Trophoblast cell (in vitro differentiated cells and primary cell): ENCODE results near the gene SLC7A8.

Experiments
- DNase-seq, 2 donors: peaks; one replicate each; pipeline ENCODE4 v3.0.0-alpha.2; 2016
- H2AFZ ChIP-seq: 2 replicates; pipeline ENCODE4 v1.6.1; 2013; ENCODE audit warnings: low read length, moderate library complexity, mild to moderate bottlenecking; ENCODE audit not compliant: insufficient read depth, poor library complexity
- H2AK5ac ChIP-seq: 2 replicates; pipeline ENCODE4 v1.6.1; 2013; ENCODE audit warnings: mild to moderate bottlenecking, low read length
- H2BK120ac ChIP-seq: 2 replicates; pipeline ENCODE4 v1.6.1; 2013; ENCODE audit warnings: low read length, mild to moderate bottlenecking, moderate library complexity; ENCODE audit not compliant: insufficient read depth, poor library complexity
- H2BK12ac ChIP-seq: 2 replicates; pipeline ENCODE4 v1.6.1; 2013; ENCODE audit warnings: mild to moderate bottlenecking, low read length, moderate library complexity
- H2BK5ac ChIP-seq: 2 replicates; pipeline ENCODE4 v1.6.1; 2013; ENCODE audit warnings: low read length, low read depth, moderate library complexity, mild to moderate bottlenecking; ENCODE audit not compliant: poor library complexity
- H3K14ac ChIP-seq: 2 replicates; pipeline ENCODE4 v1.6.1; 2013; ENCODE audit warnings: mild to moderate bottlenecking, low read length
- H3K18ac ChIP-seq: 2 replicates; pipeline ENCODE4 v1.6.1; 2013; ENCODE audit warnings: mild to moderate bottlenecking, low read length
- H3K23ac ChIP-seq: 2 replicates; pipeline ENCODE4 v1.6.1; 2013; ENCODE audit warnings: low read length
- H3K27ac ChIP-seq: 2 replicates; pipeline ENCODE4 v1.5.1; 2013; ENCODE audit warnings: low read depth, mild to moderate bottlenecking, inconsistent platforms, low read length, moderate library complexity
- H3K27me3 ChIP-seq: 2 replicates; pipeline ENCODE4 v1.6.1; 2013; ENCODE audit warnings: inconsistent platforms, mild to moderate bottlenecking, low read length, moderate library complexity; ENCODE audit not compliant: insufficient read depth
- H3K36me3 ChIP-seq, 2 experiments: 1 replicate in 1 of 2; 2 replicates in 1 of 2; pipeline ENCODE4 v1.6.1; 2013; ENCODE audit warnings: low read length in 2 of 2, mild to moderate bottlenecking in 2 of 2, moderate library complexity in 1 of 2; ENCODE audit not compliant: insufficient read depth in 2 of 2, control insufficient read depth in 1 of 2
- H3K4ac ChIP-seq: 2 replicates; pipeline ENCODE4 v1.6.1; 2013; ENCODE audit warnings: low read depth, mild to moderate bottlenecking, low read length, moderate library complexity
- H3K4me1 ChIP-seq, 2 experiments: 1 replicate in 1 of 2; 2 replicates in 1 of 2; pipeline ENCODE4 v1.6.1; 2013; ENCODE audit warnings: low read length in 2 of 2, mild to moderate bottlenecking in 2 of 2, moderate library complexity in 1 of 2; ENCODE audit not compliant: insufficient read depth in 2 of 2, control insufficient read depth in 1 of 2
- H3K4me2 ChIP-seq: 2 replicates; pipeline ENCODE4 v1.6.1; 2013; ENCODE audit warnings: inconsistent platforms, mild to moderate bottlenecking, low read length, moderate library complexity
- H3K4me3 ChIP-seq: 2 replicates; pipeline ENCODE4 v1.5.1; 2013; ENCODE audit warnings: mild to moderate bottlenecking, low read depth, low read length, inconsistent platforms
- H3K79me1 ChIP-seq: one replicate; pipeline ENCODE4 v1.6.1; 2013; ENCODE audit warnings: low read length
- H3K79me2 ChIP-seq: 2 replicates; pipeline ENCODE4 v1.6.1; 2013; ENCODE audit warnings: low read length, mild to moderate bottlenecking; ENCODE audit not compliant: control insufficient read depth, insufficient read depth, poor library complexity
- H3K9ac ChIP-seq: 2 replicates; pipeline ENCODE4 v1.6.1; 2013; ENCODE audit warnings: mild to moderate bottlenecking, low read length
- H3K9me3 ChIP-seq: 2 replicates; pipeline ENCODE4 v1.6.1; 2013; ENCODE audit warnings: low read depth, mild to moderate bottlenecking, control low read depth, inconsistent platforms, low read length; ENCODE audit not compliant: insufficient read depth
- H4K12ac ChIP-seq: 2 replicates; pipeline ENCODE4 v1.6.1; 2013; ENCODE audit warnings: low read depth, mild to moderate bottlenecking, low read length, moderate library complexity
- H4K8ac ChIP-seq: 2 replicates; pipeline ENCODE4 v1.6.1; 2013; ENCODE audit warnings: low read depth, mild to moderate bottlenecking, low read length, moderate library complexity
- H4K91ac ChIP-seq: one replicate; pipeline ENCODE4 v1.6.1; 2013; ENCODE audit warnings: low read depth, mild to moderate bottlenecking, low read length, moderate library complexity
- WGBS: extraction: QIAGEN DNeasy Blood & Tissue Kit; methylation state at CpG from one replicate; pipeline ENCODE4 v1.1.7; 2013; ENCODE audit warnings: missing lambda C conversion rate; ENCODE audit not compliant: insufficient read length, insufficient coverage; ENCODE audit errors: extremely low coverage; 5-methylcytosine and 5-hydroxymethylcytosine counted together

The SLC7A8 gene

GRCh38 chr14:23114120-23114458 is 69.4 kb downstream of the SLC7A8 start:
- H2AFZ ChIP-seq = no peak overlapping the region
- H3K27me3 ChIP-seq = no peaks in the 10 kb centered on the region
- no peak overlapping the region for H3K14ac ChIP-seq
- H2BK120ac ChIP-seq = no peak overlapping the region
- no peak overlapping the region for H3K4me2 ChIP-seq
- DNase-seq = no peak
- no peaks in the 10 kb centered on the region for H3K79me2 ChIP-seq
- no peak overlapping the region for H2BK5ac ChIP-seq
- no peak overlapping the region for H3K27ac ChIP-seq
- H4K91ac ChIP-seq = no peak overlapping the region
- WGBS = no CpG with 5 or more reads among the region's 5 CpGs
- no peaks in the 10 kb centered on the region for H3K79me1 ChIP-seq
- H3K4me3 ChIP-seq = no peak overlapping the region
- no peak overlapping the region for H2AK5ac ChIP-seq
- no peak overlapping the region for H4K12ac ChIP-seq
- peaks cover 1% of the 10 kb centered on the region for H3K9me3 ChIP-seq
- H3K4ac ChIP-seq = no peak overlapping the region
- no peak overlapping the region for H4K8ac ChIP-seq
- no peak overlapping the region for H3K9ac ChIP-seq
- no peak overlapping the region for H3K18ac ChIP-seq
- no peaks in the 10 kb centered on the region for H3K36me3 ChIP-seq
- H2BK12ac ChIP-seq = no peak overlapping the region
- H3K4me1 ChIP-seq = peaks cover 3 to 8% of the 10 kb centered on the region in 2 experiments
- H3K23ac ChIP-seq = no peak overlapping the region

- no peak for DNase-seq
- no peak overlapping the region for H3K4ac ChIP-seq
- H3K27ac ChIP-seq = no peak overlapping the region
- H2AK5ac ChIP-seq = no peak overlapping the region
- WGBS = no CpG with 5 or more reads among the region's 10 CpGs
- no peaks in the 10 kb centered on the region for H3K79me1 ChIP-seq
- no peak overlapping the region for H3K14ac ChIP-seq
- H4K8ac ChIP-seq = no peak overlapping the region
- H3K4me1 ChIP-seq = peaks cover 3 to 8% of the 10 kb centered on the region in 2 experiments
- H3K79me2 ChIP-seq = no peaks in the 10 kb centered on the region
- no peak overlapping the region for H3K23ac ChIP-seq
- H4K91ac ChIP-seq = no peak overlapping the region
- H3K9me3 ChIP-seq = peaks cover 1% of the 10 kb centered on the region
- no peak overlapping the region for H3K4me3 ChIP-seq
- H4K12ac ChIP-seq = no peak overlapping the region
- no peak overlapping the region for H2BK5ac ChIP-seq
- no peak overlapping the region for H3K18ac ChIP-seq
- no peak overlapping the region for H2BK120ac ChIP-seq
- H3K4me2 ChIP-seq = no peak overlapping the region
- H3K36me3 ChIP-seq = no peaks in the 10 kb centered on the region
- H3K27me3 ChIP-seq = no peaks in the 10 kb centered on the region
- no peak overlapping the region for H3K9ac ChIP-seq
- no peak overlapping the region for H2AFZ ChIP-seq
- H2BK12ac ChIP-seq = no peak overlapping the region
These were observed 69.9 kb downstream of the SLC7A8 start for GRCh38 chr14:23113431-23114119.

- Histone ChIP-seq H3K9ac (no peak overlapping the region), H3K4ac (no peak overlapping the region)
- WGBS = 100% methylated on average over 1 of the region's 12 CpGs
These were observed 70.9 kb downstream of the SLC7A8 start for GRCh38 chr14:23112359-23113178.

GRCh38 chr14:23110579-23111365 is 72.7 kb downstream of the SLC7A8 start:
- Histone ChIP-seq H4K91ac (no peak overlapping the region), H3K9me3 (peaks cover 1% of the 10 kb centered on the region)
- WGBS = 100% methylated on average over 1 of the region's 5 CpGs

More at GRCh38 chr14:23112359-23113178, 70.9 kb downstream of the SLC7A8 start:
- Histone ChIP-seq H2BK5ac (no peak overlapping the region), H4K8ac (no peak overlapping the region), H3K4me3 (no peak overlapping the region), H3K36me3 (no peaks in the 10 kb centered on the region), H2BK120ac (no peak overlapping the region), H3K79me2 (no peaks in the 10 kb centered on the region), H3K9me3 (peaks cover 1% of the 10 kb centered on the region), H2AFZ (no peak overlapping the region), H4K12ac (no peak overlapping the region), H3K4me1 (peaks cover 3 to 8% of the 10 kb centered on the region in 2 experiments), H3K23ac (no peak overlapping the region), H2AK5ac (no peak overlapping the region), H3K27me3 (no peaks in the 10 kb centered on the region), H2BK12ac (no peak overlapping the region), H3K27ac (no peak overlapping the region), H3K79me1 (no peaks in the 10 kb centered on the region), H3K4me2 (no peak overlapping the region), H4K91ac (no peak overlapping the region), H3K14ac (no peak overlapping the region), H3K18ac (no peak overlapping the region)
- no peak for DNase-seq

More at GRCh38 chr14:23110579-23111365, 72.7 kb downstream of the SLC7A8 start:
- Histone ChIP-seq H2AK5ac (no peak overlapping the region), H4K8ac (no peak overlapping the region), H3K36me3 (no peaks in the 10 kb centered on the region), H3K14ac (no peak overlapping the region), H3K27me3 (no peaks in the 10 kb centered on the region), H2BK120ac (no peak overlapping the region), H3K4me3 (no peak overlapping the region), H3K9ac (no peak overlapping the region), H3K27ac (no peak overlapping the region), H4K12ac (no peak overlapping the region), H3K23ac (no peak overlapping the region), H2BK12ac (no peak overlapping the region), H3K4me2 (no peak overlapping the region), H3K18ac (no peak overlapping the region), H3K4me1 (peaks cover 3 to 10% of the 10 kb centered on the region in 2 experiments), H3K79me1 (no peaks in the 10 kb centered on the region), H2AFZ (no peak overlapping the region), H2BK5ac (no peak overlapping the region), H3K4ac (no peak overlapping the region), H3K79me2 (no peaks in the 10 kb centered on the region)
- no peak for DNase-seq
